ENCODE results near the gene MARCHF9.

DNA sequence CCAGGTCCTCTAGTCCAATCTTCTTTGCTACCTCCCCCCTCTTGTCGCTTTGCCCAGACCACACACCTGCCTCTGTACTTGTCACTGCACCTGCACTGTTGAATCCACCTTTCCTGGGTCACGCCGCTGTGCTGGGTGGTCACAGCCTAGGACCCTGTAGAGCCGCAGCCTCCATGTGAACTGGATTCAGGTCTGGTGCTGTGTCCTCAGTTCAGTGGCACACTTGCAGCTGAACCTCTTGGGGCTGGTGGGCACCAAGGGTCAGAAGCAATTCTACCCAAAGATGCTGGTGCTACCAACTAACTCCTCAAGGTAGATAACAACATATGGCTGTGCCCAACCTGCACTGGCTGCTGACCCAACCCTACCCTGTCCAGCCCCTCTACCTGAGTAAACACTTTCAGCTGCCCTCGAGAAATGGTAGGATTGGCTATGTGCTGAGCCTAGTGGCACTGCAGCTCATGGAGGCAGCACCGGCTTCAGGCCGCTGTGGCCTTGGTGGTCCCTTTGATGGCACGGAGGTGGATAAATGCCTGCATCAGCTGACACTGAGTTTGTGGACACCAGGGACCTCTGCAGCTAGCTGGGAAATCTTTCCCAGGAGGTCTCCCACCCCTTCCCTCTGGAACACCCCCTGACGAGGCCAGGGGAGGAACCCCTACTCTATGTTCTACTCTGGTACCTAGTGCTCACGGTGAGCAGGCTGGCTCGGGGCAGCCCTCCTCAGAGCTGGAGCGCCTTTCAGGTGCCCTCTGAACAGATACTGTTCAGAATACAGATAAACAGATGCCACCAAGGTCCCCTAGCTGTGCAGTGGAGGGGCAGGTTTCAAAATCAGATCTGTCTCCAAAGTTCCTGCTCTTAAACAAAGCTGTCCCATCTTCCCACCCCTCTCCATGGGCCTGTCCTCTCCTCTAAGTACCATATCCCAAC, 30.6 kb upstream of the MARCHF9 start:
- TF ChIP-seq, protein P1, sequence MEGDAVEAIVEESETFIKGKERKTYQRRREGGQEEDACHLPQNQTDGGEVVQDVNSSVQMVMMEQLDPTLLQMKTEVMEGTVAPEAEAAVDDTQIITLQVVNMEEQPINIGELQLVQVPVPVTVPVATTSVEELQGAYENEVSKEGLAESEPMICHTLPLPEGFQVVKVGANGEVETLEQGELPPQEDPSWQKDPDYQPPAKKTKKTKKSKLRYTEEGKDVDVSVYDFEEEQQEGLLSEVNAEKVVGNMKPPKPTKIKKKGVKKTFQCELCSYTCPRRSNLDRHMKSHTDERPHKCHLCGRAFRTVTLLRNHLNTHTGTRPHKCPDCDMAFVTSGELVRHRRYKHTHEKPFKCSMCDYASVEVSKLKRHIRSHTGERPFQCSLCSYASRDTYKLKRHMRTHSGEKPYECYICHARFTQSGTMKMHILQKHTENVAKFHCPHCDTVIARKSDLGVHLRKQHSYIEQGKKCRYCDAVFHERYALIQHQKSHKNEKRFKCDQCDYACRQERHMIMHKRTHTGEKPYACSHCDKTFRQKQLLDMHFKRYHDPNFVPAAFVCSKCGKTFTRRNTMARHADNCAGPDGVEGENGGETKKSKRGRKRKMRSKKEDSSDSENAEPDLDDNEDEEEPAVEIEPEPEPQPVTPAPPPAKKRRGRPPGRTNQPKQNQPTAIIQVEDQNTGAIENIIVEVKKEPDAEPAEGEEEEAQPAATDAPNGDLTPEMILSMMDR (IDR thresholded peaks at IDR 0.05), result no peak
- TF ChIP-seq FOXJ3 (CRISPR knock-in tag; IDR thresholded peaks at IDR 0.05; ENCODE audit: borderline replicate concordance) (no peak), TEAD1 (CRISPR knock-in tag; IDR thresholded peaks at IDR 0.05) (no peak), ZNF423 (CRISPR knock-in tag; IDR thresholded peaks at IDR 0.05) (no peak), EMX1 (CRISPR knock-in tag; IDR thresholded peaks at IDR 0.05) (no peak), ATF1 (CRISPR knock-in tag; IDR thresholded peaks at IDR 0.05) (no peak), SP1 (CRISPR knock-in tag; conservative IDR thresholded peaks at IDR 0.05) (no peak), NR1H2 (CRISPR knock-in tag; IDR thresholded peaks at IDR 0.05) (no peak), ZNF263 (CRISPR knock-in tag; IDR thresholded peaks at IDR 0.05; ENCODE audit: low read depth) (no peak), JUN (CRISPR knock-in tag; IDR thresholded peaks at IDR 0.05) (no peak), PRRX2 (CRISPR knock-in tag; IDR thresholded peaks at IDR 0.05) (no peak)
- TF ChIP-seq, protein P2, sequence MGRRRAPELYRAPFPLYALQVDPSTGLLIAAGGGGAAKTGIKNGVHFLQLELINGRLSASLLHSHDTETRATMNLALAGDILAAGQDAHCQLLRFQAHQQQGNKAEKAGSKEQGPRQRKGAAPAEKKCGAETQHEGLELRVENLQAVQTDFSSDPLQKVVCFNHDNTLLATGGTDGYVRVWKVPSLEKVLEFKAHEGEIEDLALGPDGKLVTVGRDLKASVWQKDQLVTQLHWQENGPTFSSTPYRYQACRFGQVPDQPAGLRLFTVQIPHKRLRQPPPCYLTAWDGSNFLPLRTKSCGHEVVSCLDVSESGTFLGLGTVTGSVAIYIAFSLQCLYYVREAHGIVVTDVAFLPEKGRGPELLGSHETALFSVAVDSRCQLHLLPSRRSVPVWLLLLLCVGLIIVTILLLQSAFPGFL (CRISPR knock-in tag; IDR thresholded peaks at IDR 0.05; ENCODE audit: borderline replicate concordance), result no peak
- TF ChIP-seq, protein P3, sequence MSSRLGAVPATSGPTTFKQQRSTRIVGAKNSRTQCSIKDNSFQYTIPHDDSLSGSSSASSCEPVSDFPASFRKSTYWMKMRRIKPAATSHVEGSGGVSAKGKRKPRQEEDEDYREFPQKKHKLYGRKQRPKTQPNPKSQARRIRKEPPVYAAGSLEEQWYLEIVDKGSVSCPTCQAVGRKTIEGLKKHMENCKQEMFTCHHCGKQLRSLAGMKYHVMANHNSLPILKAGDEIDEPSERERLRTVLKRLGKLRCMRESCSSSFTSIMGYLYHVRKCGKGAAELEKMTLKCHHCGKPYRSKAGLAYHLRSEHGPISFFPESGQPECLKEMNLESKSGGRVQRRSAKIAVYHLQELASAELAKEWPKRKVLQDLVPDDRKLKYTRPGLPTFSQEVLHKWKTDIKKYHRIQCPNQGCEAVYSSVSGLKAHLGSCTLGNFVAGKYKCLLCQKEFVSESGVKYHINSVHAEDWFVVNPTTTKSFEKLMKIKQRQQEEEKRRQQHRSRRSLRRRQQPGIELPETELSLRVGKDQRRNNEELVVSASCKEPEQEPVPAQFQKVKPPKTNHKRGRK (CRISPR knock-in tag; IDR thresholded peaks at IDR 0.05; ENCODE audit: borderline replicate concordance), result no peak
